ENCODE data around the gene RNF13.

DNA sequence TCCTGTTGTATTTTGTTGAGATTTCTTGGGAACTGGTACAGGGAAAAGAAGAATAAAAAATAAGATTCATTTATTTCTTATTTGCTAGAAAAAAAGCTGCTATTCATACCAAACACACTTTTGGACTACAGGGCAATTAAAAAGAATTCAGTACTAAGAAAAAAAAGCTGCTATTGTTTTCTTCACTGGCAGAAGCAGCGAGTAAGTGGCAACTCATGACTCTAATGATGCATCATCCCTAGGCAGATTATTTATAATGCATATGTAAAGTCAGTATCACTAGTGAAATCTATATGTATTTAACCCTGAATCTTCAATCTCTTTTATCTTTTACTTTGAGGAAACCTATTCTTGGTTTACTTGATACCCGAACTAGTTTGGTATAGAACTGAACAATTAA, 142.4 kb downstream of the RNF13 start:
- TF ChIP-seq TAF1 (IDR thresholded peaks at IDR 0.05; ENCODE audit: borderline replicate concordance, insufficient read depth, low read length) (no peak), POLR2AphosphoS5 (IDR thresholded peaks at IDR 0.05; ENCODE audit: low read depth, low read length) (no peak), REST (IDR thresholded peaks at IDR 0.05; ENCODE audit: insufficient read depth in 1 of 2, low read depth in 2 of 2, low read length in 2 of 2) (no peak)
